T-helper 1 cell (primary cell): Measurements from ENCODE around the gene CCDC60.

Source experiments
- DNase-seq, 5 donors: peaks; one replicate each; pipeline ENCODE4 v3.0.0-alpha.2; 2012 to 2020

Gene CCDC60

DNA sequence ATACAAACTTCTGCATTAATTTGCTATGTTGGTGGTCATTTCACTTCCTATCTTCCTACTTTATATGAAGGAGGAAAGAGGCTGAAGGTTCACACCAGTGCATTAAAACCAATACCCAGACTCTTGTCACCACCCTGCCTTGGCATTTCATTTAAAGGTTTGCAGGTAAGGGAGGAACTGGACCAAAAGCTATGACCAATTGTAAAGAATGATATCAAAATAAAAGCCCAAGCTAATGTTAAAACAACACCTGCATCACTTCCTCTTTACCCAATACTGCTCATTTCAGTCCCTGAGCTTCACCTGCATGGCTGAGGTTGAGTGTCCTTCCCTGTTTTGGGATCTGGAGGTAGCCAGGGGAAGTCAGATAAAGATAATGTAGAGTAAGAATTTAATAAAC is 211.8 kb downstream of the CCDC60 start:
- DNase-seq: no peak

DNA sequence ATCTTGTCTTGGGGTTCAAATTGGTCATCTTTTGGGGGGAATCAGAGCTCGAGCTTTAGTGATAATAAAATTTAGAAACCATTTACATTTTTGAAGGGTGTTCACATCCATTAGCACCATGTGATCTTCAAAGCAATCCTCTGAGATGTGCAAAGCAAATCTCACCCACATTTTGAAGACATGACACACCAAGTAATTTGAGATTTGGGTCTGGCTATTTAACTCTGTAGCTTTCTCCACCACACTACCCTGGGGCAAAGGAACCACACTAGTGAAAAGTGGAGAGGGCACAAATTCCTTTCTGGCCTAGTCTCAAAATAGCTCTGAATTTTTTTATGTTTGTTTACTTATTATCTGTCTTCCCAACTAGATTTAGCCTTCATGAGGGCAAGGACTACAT is 212.5 kb downstream of the CCDC60 start:
- no peak for DNase-seq

DNA sequence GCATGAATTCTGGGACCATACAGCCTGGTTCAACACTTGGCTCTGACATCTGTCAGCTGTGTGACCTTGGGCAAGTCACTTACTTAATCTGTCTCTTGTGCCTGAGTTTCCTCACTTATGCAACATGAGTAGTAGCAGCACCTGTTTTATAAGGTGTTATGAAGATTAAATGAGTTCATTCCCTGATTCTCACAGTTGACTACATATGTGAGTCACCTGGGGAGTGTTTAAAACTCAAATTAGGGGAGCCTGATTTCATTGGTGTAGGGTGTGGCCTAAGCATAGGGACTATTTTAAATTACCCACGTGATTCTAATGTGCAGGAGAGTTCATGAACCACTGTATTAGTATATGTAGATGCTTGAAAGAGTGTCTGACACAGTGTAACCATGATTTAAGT is 222.3 kb downstream of the CCDC60 start:
- DNase-seq: no peak

DNA sequence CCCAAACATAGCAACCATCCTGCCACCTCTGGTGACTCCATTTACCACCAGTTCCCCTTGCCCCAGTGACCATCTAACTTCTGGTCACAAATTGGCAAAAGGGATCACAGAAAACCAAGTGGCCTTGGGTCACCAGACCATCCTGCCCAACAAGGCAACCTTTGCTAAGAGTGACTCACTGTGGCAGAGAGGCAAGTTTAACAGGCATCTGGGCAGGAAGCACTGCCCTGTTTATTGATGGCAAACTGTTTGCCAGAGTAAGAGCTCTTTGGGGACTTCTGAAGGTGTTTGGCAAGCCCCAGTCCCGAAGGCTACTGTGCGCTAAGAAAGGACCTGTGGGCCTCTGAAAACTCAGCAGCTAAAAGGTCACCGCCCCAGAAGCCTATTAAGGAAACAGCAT is 230.9 kb downstream of the CCDC60 start:
- DNase-seq: no peak

DNA sequence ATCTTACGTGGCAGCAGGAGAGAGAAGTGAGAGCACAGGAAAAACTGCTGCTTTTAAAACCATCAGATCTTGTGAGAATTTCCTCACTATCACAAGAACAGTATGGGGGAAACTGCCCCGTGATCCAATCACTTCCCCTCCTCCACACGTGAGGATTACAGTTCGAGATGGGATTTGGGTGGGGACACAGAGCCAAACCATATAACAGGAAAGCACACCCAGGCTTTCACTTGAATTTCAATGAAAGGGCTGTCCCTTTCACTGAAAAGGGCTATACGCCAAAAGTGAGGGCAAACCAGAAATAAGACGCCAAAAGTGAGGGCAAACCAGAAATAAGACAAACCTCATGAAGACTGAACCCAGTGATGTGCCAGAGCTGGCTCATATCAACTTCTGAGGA is 236.2 kb downstream of the CCDC60 start:
- DNase-seq: no peak

DNA sequence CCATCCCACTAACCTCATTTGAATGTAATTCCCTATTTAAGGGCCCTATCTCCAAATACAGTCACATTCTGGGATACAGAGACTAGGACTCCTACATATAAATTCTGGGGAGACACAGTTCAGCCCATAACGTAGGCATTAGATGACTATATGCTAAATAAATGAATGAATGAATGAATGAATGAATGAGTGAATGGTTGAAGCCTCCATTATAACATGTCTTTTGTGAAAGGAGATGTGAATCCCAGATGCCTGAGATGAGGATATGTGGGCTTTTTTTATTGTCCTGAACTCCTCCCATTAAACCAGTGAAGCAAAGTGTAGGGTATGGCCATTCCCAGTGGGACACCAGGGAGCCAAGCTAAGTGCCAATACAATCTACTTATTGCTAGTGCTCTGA is 238.6 kb downstream of the CCDC60 start:
- DNase-seq: no peak

DNA sequence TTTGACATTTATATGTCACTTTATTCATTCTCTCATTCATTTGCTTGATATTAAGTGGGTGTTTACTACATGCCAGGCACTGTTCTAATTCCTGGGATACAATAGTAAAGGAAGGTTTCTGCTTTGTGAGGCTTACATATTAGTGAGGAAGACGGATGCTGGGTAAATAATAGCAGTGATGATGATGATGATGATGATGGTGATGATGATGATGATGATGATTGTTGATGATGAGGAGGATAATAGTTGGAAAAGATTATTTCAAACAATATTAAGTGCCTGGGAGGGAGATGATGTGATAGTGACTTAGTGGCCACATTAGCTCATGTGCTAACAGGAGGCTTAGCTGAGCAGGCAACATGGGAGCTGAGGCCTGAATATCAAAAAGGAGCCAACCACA is 239.7 kb downstream of the CCDC60 start:
- DNase-seq: no peak

DNA sequence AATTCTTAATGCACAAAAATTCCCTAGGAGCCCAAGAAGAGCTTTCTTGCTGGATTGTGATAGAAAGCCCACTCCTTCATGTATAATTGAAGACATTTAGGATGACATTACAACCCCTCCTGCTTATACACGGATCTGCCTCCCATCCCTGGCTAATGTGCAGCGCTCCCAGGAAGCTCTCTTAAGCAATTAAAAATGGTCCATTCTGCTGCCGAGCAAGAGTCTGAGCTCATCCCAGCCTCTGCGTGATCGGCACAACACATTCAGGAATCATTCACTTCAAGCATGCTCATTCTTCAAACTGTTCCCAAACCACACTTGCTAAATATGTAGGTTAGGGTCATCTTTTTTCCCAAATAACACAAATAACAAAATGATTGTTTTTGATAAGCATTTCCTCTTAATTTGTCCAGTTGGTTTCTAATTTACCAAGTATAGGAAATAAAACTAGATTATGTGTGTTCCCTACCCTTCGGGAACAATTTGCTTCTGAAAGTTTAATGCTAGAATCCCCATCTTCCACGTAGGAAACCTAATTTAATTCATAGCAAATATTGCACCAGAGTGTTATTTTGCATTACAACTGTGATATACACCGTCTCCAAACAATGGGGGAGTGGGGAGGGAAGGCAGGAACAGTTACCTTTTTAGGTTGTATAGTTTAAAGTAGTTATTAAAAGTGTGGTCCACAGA is 241.7 kb downstream of the CCDC60 start:
- DNase-seq: no peak

DNA sequence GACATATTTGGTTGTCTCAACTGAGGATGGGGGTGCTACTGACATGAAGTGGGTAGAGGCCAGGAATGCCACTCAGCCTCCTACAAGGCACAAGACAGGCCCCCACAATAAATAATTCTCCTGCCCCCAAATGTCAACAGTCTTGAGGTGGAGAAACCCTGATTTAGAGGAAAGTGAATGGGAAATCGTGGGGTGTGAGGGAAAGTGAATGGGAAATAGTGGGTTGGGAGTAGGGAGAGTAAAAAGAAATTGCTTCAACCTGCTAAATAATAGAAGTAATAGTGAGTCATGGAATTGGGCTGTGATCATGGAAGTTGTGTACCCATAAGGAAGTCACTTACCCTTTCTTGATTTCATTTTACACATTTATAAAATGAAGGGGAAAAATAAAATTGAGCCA is 242.4 kb downstream of the CCDC60 start:
- no peak for DNase-seq

DNA sequence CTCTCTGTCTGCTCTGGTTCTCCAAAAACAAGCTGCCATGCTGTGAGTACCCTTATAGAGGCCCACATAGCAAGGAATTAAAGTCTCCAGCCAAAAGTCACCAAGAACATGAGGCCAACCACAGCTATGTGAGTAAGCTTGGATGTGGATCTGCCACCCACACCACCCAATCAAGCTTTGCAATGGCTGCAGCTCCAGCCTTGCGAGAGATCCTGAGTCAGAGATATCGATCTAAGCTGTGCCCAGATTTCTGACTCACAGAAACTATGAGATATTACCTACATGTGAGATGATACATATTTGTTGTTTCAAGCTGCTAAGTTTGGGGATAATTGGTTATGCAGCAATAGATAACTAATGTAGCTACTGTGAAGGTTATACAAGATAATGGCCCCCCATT is 243.6 kb downstream of the CCDC60 start:
- no peak for DNase-seq

DNA sequence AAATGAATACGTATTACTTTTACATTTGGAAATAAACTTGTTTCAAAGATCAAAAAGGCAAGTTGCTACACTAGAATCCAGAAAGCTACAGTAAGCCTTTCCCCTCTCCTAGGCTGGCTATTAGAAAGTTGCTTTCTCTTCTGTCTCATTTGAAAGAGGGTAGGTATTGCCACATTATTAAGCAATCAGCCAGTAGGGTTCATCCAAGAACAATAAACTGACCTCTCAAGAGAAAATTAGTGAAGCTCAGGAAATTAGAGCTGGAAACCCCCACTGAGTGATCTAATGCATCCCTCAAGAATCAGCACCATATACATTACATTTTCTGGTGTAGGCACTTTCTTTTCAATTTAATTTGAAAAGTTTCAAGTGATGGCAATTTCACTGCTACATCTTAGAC is 254.6 kb downstream of the CCDC60 start:
- DNase-seq: no peak

DNA sequence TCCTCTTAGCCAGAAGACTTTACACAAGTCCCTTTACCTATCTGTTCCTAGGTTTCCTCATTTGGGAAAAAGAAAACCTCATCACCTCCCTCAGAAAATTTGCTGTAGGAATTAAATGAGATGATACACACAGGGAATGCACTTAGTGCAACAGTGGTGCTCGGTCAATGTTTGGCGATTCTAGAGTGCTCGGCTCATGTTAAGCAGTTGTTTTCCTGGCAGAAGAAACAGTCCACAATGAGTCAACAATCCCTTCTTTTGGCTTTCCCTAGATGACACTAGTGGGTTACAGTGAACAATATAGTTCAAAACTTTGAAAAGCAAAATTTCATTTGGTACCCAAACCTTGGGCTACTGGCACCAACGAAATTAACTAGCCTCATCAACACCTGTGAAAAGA is 255.1 kb downstream of the CCDC60 start:
- no peak for DNase-seq
